Raji (cell line): ENCODE data around the gene CARD6.

ENCODE experiments used
- POLR2A ChIP-seq: IDR thresholded peaks from 2 replicates; pipeline ENCODE4 v1.6.1; 2011; ENCODE audit warnings: low read depth, low read length, control low read depth; ENCODE audit not compliant: insufficient read depth

Gene CARD6

DNA sequence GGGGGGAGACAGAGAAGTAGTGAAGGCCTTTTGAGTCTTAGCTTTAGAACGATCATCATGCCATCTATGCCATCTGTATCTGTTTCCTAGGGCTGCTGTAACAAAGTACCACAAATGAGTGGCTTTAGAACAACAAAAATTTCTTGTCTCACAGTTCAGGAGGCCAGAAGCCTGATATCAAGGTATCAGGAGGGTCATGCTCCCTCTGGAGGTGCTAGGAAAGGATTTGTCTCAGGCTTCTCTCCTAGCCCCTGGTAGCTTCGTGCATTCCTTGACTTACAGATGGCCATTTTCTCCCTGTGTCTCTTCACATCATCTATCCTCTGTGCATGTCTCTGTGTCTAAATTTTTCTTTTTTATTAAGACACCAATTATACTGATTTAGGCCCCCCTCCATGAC is 5.2 kb downstream of the CARD6 start:
- no peak for TF ChIP-seq POLR2A

GRCh38 chr5:40847525-40847924 is 6.4 kb downstream of the CARD6 start:
- no peak for TF ChIP-seq POLR2A

- no peak for TF ChIP-seq POLR2A
These were observed 12.5 kb downstream of the CARD6 start for GRCh38 chr5:40853632-40854192.

DNA sequence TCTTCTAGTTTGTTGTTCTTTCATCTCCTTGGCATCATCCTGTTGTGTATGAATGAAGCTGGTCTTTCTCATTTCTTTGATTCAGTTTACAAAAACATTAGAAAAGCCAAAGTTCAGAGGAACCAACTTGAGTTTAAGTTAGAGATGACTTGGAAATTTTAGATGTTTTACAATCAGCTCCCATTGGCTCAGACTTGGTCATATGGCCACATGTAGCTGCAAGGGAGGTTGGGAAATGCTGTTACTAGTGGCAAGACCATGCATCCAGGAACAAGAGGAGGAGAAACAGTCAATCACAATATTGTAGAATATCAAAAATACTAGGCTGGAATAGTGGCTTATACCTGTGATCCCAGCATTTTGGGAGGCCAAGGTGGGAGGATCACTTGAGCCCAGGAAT is 19.5 kb downstream of the CARD6 start:
- TF ChIP-seq POLR2A: no peak

DNA sequence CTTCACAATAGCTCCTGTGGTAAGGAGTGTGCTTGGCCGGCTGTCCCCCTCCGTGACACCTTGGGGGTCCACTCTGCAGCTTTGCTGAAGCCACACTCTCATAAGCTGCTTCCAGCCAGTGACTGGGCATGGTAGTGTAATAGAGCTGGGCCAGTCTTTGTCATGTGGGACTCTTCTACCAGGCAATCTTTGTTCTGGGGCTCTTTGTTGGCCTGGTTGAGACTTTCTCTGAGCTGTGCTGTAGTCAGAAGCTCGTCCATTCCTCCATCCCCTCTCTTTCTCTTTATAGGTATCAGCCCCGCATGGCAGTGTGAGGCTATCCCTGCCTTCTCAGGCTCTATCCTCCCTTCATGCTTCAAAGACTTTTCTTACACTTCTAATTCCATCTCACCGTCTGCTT is 25.7 kb downstream of the CARD6 start:
- TF ChIP-seq POLR2A: no peak

DNA sequence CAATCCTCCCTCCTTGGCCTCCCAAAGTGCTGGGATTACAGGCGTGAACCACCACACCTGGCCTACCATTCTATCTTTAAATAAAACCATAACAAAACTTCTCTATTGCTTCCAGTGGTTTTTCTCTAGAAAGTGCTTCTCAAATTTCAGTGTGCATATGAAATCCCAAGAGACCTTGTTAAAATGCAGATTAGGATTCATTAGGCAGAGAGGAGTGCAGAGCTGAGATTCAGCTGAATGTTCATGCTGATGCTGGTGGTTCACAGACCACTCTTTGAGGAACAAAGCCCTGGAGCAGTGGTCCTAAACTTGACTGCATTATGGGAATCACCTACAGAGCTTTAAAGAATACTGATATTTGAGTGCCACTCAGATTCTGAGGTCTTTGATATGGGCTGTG is 28.2 kb downstream of the CARD6 start:
- TF ChIP-seq POLR2A: no peak

- no peak for TF ChIP-seq POLR2A
These were observed 30.0 kb downstream of the CARD6 start for GRCh38 chr5:40871177-40871576.

DNA sequence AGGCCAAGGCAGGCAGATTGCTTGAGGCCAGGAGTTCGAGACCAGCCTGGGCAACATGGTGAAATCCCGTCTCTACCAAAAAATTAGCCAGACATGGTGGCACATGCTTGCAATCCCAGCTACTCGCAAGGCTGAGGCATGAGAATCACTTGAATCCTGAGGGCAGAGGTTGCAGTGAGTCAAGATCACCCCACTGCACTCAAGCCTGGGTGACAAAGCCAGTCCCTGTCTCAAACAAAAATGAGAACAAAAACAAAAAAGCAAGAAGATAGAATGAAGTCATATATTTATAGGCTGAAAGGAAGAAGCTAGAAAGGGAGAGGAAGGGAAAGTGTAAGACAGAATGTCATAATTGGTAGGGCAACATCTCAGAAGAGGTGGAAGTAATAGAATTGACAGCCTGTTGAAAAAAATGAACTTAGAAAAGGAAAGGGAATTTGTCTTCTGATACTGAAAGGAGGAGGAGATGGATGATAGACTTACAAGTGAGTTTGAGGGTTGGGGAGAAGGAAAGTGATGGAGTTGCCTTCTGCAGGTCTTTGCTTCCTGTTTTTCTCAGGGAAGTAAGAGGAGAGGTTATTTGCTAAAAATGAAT is 32.2 kb downstream of the CARD6 start:
- TF ChIP-seq POLR2A: no peak

- TF ChIP-seq POLR2A: no peak
These were observed 34.8 kb downstream of the CARD6 start for GRCh38 chr5:40875958-40876357.

- no peak for TF ChIP-seq POLR2A
These were observed 36.3 kb downstream of the CARD6 start for GRCh38 chr5:40877371-40877988.

- TF ChIP-seq POLR2A: no peak
These were observed 38.2 kb downstream of the CARD6 start for GRCh38 chr5:40879163-40879942.

DNA sequence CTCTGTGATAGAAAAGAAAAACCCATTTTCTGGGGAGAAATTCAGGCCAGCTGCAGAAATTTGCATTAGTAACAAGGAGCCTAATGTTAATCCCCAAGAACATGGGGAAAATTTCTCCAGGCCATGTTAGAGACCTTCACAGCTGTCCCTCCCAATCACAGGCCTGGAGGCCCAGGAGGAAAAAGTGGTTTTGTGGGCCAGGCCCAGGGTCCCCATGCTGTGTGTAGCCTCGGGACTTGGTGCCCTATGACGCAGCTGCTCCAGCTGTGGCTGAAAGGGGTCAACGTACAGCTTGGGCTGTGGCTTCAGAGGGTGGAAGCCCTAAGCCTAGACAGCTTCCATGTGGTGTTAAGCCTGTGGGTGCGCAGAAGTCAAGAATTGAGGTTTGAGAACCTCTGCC is 41.1 kb downstream of the CARD6 start:
- TF ChIP-seq POLR2A: no peak

- no peak for TF ChIP-seq POLR2A
These were observed 63.2 kb downstream of the CARD6 start for GRCh38 chr5:40904205-40904993.

DNA sequence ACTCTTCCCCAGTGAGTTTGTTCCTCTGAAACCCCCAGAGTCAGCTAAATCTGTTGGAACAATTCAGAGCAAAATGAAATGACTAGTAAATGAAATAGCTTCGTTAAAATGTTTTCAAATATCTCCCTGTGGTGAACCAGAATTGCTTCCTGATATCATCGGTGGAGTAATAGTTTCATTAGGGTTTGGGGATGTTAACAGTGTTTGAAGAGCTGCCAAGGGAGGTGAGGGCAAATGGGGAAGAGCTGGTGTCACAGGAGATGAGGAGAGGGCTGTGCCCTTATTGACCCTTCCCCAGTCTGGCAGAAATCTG is 63.8 kb downstream of the CARD6 start:
- TF ChIP-seq POLR2A: no peak

DNA sequence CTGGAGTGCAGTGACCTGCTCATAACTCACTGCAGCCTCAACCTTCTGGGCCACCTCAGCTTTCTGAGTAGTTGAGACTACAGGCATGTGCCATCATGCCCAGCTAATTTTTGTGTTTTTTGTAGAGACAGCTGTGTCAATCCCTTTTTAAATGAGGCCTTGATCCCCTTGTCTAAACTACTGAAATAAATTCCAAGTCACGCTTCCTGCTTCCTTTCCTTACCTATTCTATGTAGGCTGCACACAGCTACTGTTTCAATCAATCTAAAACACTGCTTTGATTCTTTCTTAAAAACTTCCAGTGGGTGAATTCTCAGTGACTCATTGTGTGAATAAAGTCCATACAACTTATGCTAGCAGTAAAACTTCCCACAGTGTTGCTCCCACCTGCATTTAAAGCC is 65.2 kb downstream of the CARD6 start:
- no peak for TF ChIP-seq POLR2A
